K562 (cell line): ENCODE measurements around the gene COQ4. TPM values are rescaled to one million over a fixed set of nuclear protein-coding genes. Genes with fewer than 3 reads are reported as not detected.

ENCODE experiments used
- BRD9 ChIP-seq: fragments of 450-650 bp; IDR thresholded peaks from 2 replicates; pipeline ENCODE4 v1.6.1; 2018; ENCODE audit warnings: low read depth; ENCODE audit not compliant: partially characterized antibody
- CTBP1 ChIP-seq: fragments of 450-650 bp; IDR thresholded peaks from 2 replicates; pipeline ENCODE4 v1.6.1; 2016; ENCODE audit warnings: borderline replicate concordance
- HNRNPL ChIP-seq: fragments of 200-400 bp; formaldehyde crosslinking; IDR thresholded peaks from 2 replicates; pipeline ENCODE4 v1.6.1; 2017; ENCODE audit warnings: low read depth, mild to moderate bottlenecking, low read length
- IRF9 ChIP-seq: fragments of 450-650 bp; IDR thresholded peaks from 2 replicates; pipeline ENCODE4 v1.6.1; 2016; ENCODE audit warnings: missing biosample characterization, missing genetic modification characterization
- MBD2 ChIP-seq: sonication (generic); IDR thresholded peaks from 2 replicates; pipeline ENCODE4 v1.6.1; 2016; ENCODE audit warnings: low read depth, borderline replicate concordance
- MECOM ChIP-seq: fragments of 250-450 bp; sonication (Bioruptor Pico); IDR thresholded peaks from 2 replicates; pipeline ENCODE4 v1.8.0; 2022; ENCODE audit warnings: inconsistent platforms
- MTF1 ChIP-seq: fragments of 250-450 bp; sonication (Bioruptor Pico); IDR thresholded peaks from 2 replicates; pipeline ENCODE4 v1.9.0; 2021; ENCODE audit warnings: moderate library complexity, mild to moderate bottlenecking, inconsistent platforms, borderline replicate concordance
- NKRF ChIP-seq: fragments of 450-650 bp; IDR thresholded peaks from 2 replicates; pipeline ENCODE4 v1.6.1; 2016; ENCODE audit warnings: borderline replicate concordance
- PPARD ChIP-seq: fragments of 250-450 bp; sonication (Bioruptor Pico); IDR thresholded peaks from 2 replicates; pipeline ENCODE4 v1.8.0; 2022; ENCODE audit warnings: inconsistent platforms, mild to moderate bottlenecking, moderate library complexity
- RBM25 ChIP-seq: fragments of 200-400 bp; formaldehyde crosslinking; IDR thresholded peaks from 2 replicates; pipeline ENCODE4 v1.6.1; 2018; ENCODE audit warnings: low read length, low read depth, moderate library complexity; ENCODE audit not compliant: severe bottlenecking
- RCOR1 ChIP-seq, 2 experiments: IDR thresholded peaks; 2 replicates each; pipeline ENCODE4 v1.6.1; 2012; ENCODE audit warnings: low read depth in 2 of 2, low read length in 2 of 2, borderline replicate concordance in 1 of 2, improper control_type of control experiment in 1 of 2
- SAFB ChIP-seq: fragments of 200-400 bp; formaldehyde crosslinking; IDR thresholded peaks from 2 replicates; pipeline ENCODE4 v1.6.1; 2017; ENCODE audit warnings: low read depth, low read length, borderline replicate concordance
- SIRT6 ChIP-seq: IDR thresholded peaks from one replicate; pipeline ENCODE4 v1.6.1; 2012; ENCODE audit warnings: low read depth, mild to moderate bottlenecking, control low read depth, inconsistent platforms, low read length, moderate library complexity
- SMARCA5 ChIP-seq: fragments of 450-650 bp; IDR thresholded peaks from 2 replicates; pipeline ENCODE4 v1.6.1; 2016
- TAL1 ChIP-seq: fragments of 450-650 bp; IDR thresholded peaks from 2 replicates; pipeline ENCODE4 v1.6.1; 2016; ENCODE audit warnings: mild to moderate bottlenecking
- TBL1XR1 ChIP-seq, 2 experiments: IDR thresholded peaks; 2 replicates each; pipeline ENCODE4 v1.6.1; 2012; ENCODE audit warnings: improper control_type of control experiment in 2 of 2, low read length in 2 of 2, mild to moderate bottlenecking in 1 of 2
- TSC22D4 ChIP-seq: fragments of 450-650 bp; IDR thresholded peaks from 2 replicates; pipeline ENCODE4 v1.6.1; 2016; ENCODE audit warnings: missing genetic modification characterization, missing biosample characterization, control low read depth
- U2AF1 ChIP-seq: fragments of 200-400 bp; formaldehyde crosslinking; optimal IDR thresholded peaks from 2 replicates; pipeline ENCODE3; 2017; ENCODE audit warnings: mild to moderate bottlenecking, low read depth, low read length, moderate library complexity
- WHSC1 ChIP-seq: IDR thresholded peaks from one replicate; pipeline ENCODE4 v1.6.1; 2012; ENCODE audit warnings: low read length, control low read depth, inconsistent platforms
- ZC3H11A ChIP-seq: IDR thresholded peaks from 2 replicates; pipeline ENCODE4 v1.6.1; 2012; ENCODE audit warnings: low read depth, low read length, improper control_type of control experiment
- ZFPM2 ChIP-seq: fragments of 250-450 bp; sonication (Bioruptor Pico); IDR thresholded peaks from 2 replicates; pipeline ENCODE4 v1.5.1; 2022; ENCODE audit warnings: mild to moderate bottlenecking
- ZNF134 ChIP-seq: fragments of 250-450 bp; sonication (Bioruptor Pico); conservative IDR thresholded peaks from 2 replicates; pipeline ENCODE4 v1.4.0; 2020
- ZNF212 ChIP-seq: fragments of 450-650 bp; formaldehyde crosslinking; IDR thresholded peaks from 2 replicates; pipeline ENCODE4 v1.4.0; 2020; ENCODE audit warnings: mild to moderate bottlenecking
- ZNF282 ChIP-seq: sonication (generic); formaldehyde crosslinking; IDR thresholded peaks from 2 replicates; pipeline ENCODE4 v1.8.1; 2023; ENCODE audit warnings: missing genetic modification reagents
- ZNF668 ChIP-seq: fragments of 250-450 bp; sonication (Bioruptor Pico); IDR thresholded peaks from 2 replicates; pipeline ENCODE4 v1.8.0; 2022; ENCODE audit warnings: mild to moderate bottlenecking, inconsistent platforms
- ZNF76 ChIP-seq: fragments of 250-450 bp; sonication (Bioruptor Pico); IDR thresholded peaks from 2 replicates; pipeline ENCODE4 v1.4.0; 2020; ENCODE audit warnings: mild to moderate bottlenecking, moderate library complexity, borderline replicate concordance
- ZSCAN29 ChIP-seq: fragments of 450-650 bp; IDR thresholded peaks from 2 replicates; pipeline ENCODE4 v1.6.1; 2017
- polyA plus RNA-seq, 8 experiments: library from polyadenylated mRNA; depleted of rRNA in 4 of 8; stranded (reverse) in 5 of 8; unstranded in 3 of 8; fragments of >200 nt; fragmentation: Nextera tagmentation in 2 of 8; fragmentation: Illumina TruSeq in 1 of 8; extraction: Ambion mirVana in 2 of 8; extraction: Trizol in 1 of 8; gene quantifications; 2 replicates each; pipeline versions ENCODE4 v1.2.1 to v1.2.3, GENCODE V29; 2011 to 2014; ENCODE audit warnings: inconsistent platforms in 1 of 8, missing spikeins in 1 of 8
- total RNA-seq, 7 experiments: library from RNA; depleted of rRNA in 6 of 7; stranded (reverse); fragments of >200 nt in 6 of 7; fragmentation: Illumina TruSeq in 2 of 7; extraction: Trizol in 2 of 7; gene quantifications; 2 replicates each; pipeline versions ENCODE4 v1.2.1 to v1.2.3, GENCODE V29; 2011 to 2021; ENCODE audit warnings: low replicate concordance in 1 of 7

The COQ4 gene
- total and polyA plus RNA-seq, 9 of the 15 experiments (the other 6 are each of a cell fraction or from before 2014, with no cell fraction given) = 9.1 to 135 (median 67.2) TPM

GRCh38 chr9:128296340-128297220 is 26.1 kb upstream of the COQ4 start (continued):
- TF ChIP-seq RBM25 = peak; percentile 72
- TF ChIP-seq ZNF76 = no peak
- TF ChIP-seq MECOM (CRISPR knock-in tag) = peak; percentile 68; the same call in 1 of the 2 replicates
- TF ChIP-seq WHSC1 = no peak
- no peak for TF ChIP-seq ZFPM2
- 0 out of 2 replicates have a peak, but pooled peaks have one; percentile 32 for TF ChIP-seq HNRNPL
- no peak for TF ChIP-seq MBD2
- TF ChIP-seq ZNF282 = no peak
- 0 out of 2 replicates have a peak, but pooled peaks have one; percentile 5 for TF ChIP-seq PPARD (CRISPR knock-in tag)
- TF ChIP-seq ZNF668 (CRISPR knock-in tag) = peak; percentile 74; the same call in 1 of the 2 replicates
- TF ChIP-seq NKRF = no peak
- no peak for TF ChIP-seq IRF9 (tag)
- no peak for TF ChIP-seq BRD9
- TF ChIP-seq RCOR1 (IDR thresholded peaks at IDR 0.05; ENCODE audit: borderline replicate concordance in 1 of 2, low read depth in 2 of 2, low read length in 2 of 2) = peak; percentile 80 to 99; a peak in 3 of 4 replicates
- no peak for TF ChIP-seq TSC22D4 (tag)
- TF ChIP-seq MTF1 (CRISPR knock-in tag) = no peak
- TF ChIP-seq CTBP1 = no peak
- no peak for TF ChIP-seq ZC3H11A
- TF ChIP-seq SIRT6 = no peak
- peak; percentile 72 for TF ChIP-seq ZNF134 (CRISPR knock-in tag)
- TF ChIP-seq ZSCAN29 = no peak
- TF ChIP-seq SAFB = no peak
- TF ChIP-seq SMARCA5 = no peak
- peak in 1 of 2 experiments; percentile 99; a peak in 2 of 4 replicates for TF ChIP-seq TBL1XR1 (IDR thresholded peaks at IDR 0.05; ENCODE audit: low read length in 2 of 2)
- TF ChIP-seq TAL1 = no peak
- TF ChIP-seq U2AF1 = no peak
- TF ChIP-seq ZNF212 = no peak
